GM19099 (cell line): ENCODE results near the gene PRDM12.

ENCODE experiments used
- POLR2A ChIP-seq: IDR thresholded peaks from 3 replicates; pipeline ENCODE4 v1.6.1; 2011; ENCODE audit warnings: low read depth; ENCODE audit not compliant: insufficient read length; ENCODE audit errors: extremely low read depth

PRDM12 gene

DNA sequence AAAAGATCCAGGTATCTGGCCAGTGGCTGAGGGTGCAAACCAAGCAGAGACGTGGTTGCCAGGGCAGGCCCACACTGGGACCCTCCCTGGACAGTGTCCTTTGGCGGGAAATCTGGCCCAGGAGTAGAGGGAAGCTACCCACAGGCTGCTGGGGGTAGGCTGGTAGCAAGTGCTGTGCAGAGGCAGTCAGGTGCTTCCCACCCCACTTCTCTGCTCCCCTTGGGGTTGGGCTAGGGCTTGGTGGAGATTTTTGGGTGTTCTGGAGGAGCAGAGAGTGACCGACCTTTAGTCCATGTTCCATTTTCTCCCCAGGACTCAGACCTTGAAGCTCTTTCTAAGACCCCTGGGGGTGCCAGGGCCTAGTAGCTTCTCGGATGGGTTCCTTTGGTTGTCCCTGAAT, 5.6 kb downstream of the PRDM12 start:
- no peak for TF ChIP-seq POLR2A

DNA sequence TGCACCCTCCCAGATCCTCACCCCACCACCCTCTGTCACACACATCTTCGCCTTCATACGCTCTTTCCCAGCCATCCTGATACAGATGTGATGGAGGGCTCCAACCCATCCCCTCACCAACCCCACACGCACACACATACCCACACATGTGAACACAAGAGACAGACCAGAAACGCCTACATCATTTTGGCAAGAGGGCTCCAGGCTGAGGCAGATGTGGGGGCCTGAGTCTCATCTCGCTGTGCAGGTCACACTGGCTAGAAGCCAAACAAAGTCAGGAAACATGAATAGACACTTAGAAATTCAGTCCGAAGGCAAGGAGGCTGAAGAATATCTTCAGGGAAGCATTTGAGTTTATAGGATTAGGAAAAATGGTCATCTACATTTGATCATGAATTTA, 6.2 kb downstream of the PRDM12 start:
- no peak for TF ChIP-seq POLR2A

DNA sequence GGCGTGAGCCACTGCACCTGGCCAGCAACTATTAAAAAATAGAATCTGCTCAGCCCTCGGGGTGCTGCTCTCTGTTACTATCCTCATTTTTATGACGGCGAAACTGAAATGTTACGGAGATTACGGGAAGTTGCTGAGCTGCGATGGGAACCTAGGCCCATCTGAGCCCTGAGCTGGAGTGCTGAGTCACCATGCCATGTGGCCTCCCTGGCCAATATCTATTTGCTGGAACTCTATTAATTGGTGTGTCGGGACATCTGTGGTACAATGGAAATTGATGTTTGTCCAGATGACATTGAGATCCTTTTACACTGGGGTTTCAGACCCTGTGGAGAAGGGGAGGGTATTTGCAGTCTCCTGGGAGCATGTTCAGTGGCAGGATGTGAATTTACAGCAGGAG, 8.1 kb downstream of the PRDM12 start:
- TF ChIP-seq POLR2A: no peak

DNA sequence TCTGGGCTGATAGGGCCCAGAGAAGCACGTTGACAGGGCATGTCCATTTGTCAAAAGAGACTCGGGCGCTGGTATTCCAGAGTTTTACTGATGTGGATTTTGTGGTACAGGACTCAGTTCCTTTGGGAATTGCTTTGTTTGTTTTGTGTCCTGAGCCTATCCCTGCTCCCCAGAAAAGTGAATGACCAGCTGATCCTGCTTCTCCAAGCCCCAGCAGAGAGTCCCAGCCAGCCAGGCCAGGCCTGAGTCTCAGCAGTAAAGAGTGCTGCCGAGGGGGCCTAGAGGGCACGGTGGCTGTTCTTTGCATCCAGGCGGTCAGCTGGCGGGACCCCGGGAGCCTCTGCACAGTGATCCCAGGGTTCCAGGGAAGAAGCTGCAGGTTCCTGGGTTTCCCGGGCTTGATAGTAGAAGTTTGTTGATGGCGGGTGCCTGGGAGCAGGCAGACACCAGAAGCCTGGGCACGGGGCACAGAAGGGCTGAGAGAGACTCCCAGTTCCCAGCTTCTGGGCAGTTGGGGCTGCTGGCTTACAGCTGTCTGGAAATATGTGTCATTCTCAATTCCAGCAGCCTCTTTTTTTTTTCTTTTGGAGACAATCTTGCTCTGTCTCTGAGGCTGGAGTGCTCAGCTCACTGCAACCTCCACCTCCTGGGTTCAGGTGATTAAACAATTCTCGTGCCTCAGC, 8.7 kb downstream of the PRDM12 start:
- no peak for TF ChIP-seq POLR2A

DNA sequence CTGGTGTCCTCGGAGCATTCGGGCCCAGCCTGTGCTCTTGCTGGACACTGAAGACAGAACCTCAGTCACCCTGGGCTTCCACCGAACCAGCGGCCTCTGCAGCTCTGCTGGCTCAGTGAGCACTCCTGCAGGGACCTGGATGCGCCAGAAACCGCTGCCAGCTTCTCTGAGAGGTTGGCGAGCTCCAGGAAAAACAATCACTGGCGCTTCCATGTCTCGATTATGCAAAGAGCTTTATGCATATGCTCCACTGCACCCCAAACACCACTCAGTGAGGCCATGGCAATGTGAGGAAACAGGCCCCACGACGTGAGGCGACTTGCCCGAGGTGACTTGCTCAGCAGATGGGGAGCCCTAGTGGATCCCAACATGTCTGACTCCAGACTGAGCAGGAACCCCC, 11.0 kb downstream of the PRDM12 start:
- no peak for TF ChIP-seq POLR2A

DNA sequence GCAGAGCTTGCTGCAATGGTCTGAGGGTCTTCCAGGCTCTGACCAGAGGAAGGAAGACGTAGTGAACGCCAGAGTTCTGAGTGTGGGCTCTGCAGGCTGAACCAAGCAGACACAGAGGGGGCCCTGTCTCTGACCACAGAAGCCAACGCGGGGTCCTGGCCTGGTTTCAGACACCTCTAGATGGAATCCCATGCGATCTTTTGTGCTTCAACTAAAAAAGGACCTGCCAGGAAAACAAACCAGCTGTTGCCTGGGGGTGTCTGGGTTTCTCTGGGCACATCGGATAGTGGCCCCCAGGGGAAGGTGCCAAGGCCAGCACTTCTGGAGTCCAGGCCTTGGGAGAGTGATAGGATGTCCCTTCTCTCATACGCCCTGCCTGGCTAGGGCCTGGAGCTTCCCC, 12.9 kb downstream of the PRDM12 start:
- TF ChIP-seq POLR2A: no peak

DNA sequence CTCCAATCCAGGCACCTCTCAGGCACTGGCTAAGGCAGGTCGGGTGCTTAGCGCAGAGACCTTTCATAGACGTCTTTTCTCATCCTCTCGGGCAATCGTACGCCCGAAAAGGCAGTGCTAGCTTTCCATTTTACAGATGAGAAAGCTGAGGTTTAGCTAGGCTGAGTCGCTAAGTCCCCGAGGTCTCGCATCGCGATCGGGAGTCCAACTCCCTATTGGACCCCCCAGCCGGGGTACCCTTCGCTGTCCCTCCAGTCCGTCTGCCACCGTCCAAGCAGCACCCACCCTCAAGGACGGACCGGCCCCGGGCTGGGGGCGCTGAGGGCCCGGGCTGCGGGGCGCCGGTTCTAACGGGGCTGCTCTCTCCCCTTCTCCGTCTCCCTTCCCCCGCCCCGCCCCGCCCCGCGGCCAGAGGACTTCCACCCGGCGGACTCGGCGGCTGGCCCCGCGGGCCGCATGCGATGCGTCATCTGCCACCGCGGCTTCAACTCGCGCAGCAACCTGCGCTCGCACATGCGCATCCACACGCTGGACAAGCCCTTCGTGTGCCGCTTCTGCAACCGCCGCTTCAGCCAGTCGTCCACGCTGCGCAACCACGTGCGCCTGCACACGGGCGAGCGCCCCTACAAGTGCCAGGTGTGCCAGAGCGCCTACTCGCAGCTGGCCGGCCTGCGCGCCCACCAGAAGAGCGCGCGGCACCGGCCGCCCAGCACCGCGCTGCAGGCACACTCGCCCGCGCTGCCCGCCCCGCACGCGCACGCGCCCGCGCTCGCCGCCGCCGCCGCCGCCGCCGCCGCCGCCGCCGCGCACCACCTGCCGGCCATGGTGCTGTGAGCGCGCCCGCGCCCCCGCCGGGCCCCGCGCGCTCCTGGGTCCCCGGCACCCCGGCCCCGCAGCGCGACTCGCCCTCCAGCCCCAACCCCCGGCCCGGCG, 16.7 kb downstream of the PRDM12 start:
- no peak for TF ChIP-seq POLR2A

DNA sequence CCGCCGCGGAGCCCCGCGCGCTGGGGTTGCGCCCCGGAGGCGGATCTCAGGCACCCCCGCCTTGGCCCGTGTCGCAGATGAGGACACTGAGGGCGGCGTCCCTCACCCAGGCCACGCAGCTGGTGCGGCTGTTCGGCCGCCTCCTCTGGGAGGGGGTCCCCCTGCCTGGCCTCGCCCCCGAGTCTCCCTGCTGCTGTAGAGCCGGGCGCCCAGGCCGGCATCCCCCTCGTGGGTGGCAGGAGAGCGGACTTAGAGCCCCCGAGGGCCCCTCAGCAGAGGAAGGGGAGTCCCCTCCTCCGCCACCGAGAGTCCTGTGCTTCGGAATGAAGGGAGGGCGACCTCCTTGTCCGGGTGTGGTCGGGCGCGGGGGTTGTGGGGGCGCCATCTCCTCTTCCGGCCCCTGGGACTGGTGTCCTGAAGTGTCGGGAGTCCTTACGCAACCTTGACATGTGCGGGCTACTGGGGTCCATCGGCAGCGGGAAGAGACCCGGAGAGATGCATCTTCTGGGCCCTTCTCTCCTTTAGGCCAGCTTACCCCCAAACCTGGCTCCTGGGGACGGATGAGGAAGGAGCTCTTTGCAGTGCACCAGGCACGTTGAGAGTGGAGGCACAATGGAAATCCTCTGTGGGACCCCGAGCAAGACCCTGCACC, 17.5 kb downstream of the PRDM12 start:
- no peak for TF ChIP-seq POLR2A

DNA sequence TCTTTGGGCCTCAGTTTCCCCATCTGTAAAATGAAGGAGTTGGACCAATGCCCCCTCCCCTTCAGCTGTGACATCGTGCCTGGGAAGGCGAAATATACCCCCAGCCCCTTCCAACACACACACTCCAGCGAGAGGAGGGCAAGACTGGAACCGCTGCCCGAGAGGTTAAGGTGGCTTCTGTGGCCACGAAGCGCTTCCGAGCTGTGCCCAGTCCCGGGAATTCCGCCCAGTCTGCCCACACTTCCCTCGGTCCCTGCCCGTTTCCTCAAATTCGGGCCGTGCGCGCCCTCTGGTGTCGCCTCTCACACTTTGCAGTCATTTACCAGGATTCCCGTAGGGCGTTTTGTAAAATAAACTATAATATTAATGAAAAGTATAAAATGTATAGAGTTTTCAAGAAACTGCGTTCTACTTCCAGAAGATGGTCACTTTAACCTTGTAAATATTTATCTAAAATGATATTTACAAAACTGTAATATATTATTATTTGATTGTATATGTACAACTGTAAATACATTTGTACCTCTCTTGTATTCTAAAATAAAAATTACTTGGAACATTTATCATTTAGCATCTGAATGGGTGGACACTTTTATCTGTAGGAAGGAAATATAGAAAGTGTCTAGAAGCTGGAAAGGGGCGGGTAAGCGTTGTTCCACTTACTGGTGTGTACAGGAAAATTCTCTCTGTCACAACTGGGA, 18.2 kb downstream of the PRDM12 start:
- TF ChIP-seq POLR2A: no peak

DNA sequence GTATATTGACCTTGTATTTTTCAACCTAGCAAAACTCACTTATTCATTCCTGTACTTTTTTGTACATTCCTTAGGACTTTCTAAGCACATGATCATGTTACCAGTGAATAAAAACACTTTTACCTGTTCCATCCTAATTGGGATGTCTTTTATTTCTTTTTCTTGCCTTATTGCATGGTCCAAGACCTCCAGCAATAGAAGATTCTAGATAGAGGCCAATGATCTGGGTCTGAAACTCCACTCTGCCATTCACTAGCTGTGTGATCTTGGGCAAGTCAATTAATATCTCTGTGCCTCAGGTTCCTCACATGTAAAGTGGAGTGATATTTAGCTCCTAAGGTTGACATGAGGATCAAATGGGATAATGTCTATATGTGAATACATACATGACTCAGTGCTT, 20.7 kb downstream of the PRDM12 start:
- TF ChIP-seq POLR2A: no peak

DNA sequence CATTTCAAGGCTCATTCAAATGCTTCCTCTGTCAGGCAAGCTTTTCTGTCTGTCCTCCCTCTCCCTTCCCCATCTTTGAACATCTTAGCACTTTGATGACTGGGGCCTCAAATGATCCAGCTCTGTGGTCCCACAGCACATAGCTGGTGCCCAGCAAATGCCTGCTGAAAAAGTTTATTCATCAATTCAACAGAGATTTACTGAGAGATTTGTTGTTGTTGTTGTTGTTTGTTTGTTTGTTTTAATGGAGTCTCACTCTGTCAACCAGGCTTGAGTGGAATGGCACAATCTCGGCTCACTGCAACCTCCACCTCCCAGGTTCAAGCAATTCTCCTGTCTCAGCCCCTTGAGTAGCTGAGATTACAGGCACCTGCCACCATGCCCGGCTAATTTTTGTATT, 23.2 kb downstream of the PRDM12 start:
- no peak for TF ChIP-seq POLR2A

DNA sequence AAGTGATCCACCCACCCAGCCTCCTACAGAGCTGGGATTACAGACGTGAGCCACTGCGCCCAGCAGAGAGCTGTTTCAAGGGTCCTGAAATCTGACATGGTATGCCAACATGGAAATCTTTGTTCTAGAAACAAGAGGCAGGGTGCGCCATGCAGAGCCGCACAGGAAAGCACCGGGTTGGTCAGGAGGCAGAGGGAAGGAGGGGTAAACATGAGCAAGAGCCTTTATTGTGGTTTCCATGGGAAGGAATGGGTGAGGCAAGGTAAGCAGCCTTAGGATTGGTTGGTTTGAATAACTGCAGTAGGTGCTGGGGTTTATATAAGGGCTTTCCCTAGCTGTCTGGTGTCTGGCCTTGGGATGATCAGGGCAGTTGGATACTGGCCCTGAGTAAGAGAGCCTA, 23.7 kb downstream of the PRDM12 start:
- no peak for TF ChIP-seq POLR2A

DNA sequence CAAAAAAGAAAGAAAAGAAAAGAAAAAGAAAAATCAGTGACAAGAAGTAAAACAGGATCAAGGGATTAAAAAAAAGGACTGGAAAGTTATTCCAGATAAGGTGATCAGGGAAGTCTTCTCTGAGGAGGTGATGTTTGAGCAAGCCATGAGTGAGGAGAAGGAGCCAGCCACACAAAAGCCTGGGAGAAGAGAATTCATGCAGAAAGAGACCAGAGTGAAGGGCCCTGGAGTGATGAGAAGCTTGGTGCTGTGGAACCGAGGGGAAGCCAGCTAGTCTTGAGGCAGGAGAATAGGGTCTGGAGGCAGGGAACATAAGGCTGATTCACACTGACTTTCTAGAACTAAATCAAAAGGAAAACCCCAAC, 25.2 kb downstream of the PRDM12 start:
- no peak for TF ChIP-seq POLR2A

DNA sequence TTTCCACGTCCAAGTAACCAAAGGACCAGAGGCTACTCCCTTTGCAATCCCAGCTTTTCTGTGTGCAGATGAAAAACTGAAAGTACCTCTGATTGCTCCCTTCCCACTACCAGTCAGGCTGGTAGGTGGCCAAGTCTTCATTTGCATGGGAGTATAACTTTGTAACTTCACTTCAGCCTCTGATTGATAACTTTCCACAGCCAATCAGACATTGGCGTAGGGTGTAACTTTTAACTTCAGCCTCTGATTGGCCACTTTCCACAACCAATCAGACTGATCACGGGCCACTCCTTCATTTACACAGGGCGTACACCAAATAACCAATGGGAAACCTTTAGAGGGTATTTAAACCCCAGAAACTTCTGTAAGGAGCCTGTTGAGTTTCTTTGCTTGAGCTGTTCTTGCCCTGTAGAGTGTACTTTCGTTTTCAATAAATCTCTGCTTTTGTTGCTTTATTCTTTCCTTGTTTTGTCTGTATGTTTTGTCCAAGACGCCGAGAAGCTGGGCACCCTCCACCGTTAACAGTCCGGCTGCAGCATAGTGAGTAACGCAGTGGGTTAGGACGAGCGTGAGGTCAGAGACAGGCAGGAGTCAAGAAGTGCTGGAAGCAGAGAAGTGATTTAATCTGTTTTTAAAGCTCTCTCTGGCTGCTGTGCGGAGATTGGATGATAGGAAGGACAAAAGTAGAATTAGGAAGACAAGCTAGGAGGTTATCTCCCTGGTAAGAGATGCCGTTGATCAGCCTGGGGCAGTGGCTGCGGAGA, 25.7 kb downstream of the PRDM12 start:
- no peak for TF ChIP-seq POLR2A

DNA sequence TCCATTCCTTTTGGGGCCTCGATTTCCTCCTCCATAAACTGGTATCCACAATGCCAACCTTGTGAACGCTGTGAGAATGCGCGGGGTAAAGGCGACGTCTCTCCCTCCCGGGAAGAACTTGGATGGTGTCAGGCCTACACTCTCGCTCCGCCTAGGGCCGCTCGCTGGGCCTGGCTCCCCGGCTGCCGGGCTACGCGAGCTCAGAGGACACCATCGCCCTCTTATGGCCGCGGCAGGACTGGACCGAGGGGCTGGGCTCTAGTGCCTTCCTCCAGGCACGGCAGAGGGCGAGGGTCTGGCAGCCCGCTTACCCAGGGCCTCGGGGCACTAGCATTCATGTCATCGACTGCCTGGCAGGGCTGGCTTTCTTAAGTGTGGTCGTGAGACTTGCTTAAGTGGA, 27.9 kb downstream of the PRDM12 start:
- no peak for TF ChIP-seq POLR2A

DNA sequence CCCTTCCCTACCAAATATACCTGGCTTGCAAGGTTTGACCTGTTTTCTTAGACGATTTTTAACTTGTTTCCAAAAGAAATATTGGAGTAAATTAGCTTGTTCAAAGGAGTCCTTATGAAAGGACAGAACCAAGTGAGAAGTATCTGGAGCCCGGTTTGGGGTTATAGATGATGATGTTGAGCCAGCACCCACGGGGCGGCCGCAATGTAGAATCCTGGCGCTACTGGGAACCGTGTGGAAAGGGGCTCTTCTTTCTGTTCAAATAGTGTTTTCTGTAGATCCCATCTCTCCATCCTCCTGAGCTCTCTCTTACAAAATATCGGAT, 28.7 kb downstream of the PRDM12 start:
- TF ChIP-seq POLR2A: no peak
